Embryonic facial prominence (tissue), 1 donor: ENCODE measurements around the gene MRRF.

Experiments
- DNase-seq: peaks from one replicate; pipeline ENCODE4 v3.0.0-alpha.2; 2016; ENCODE audit errors: extremely low spot score

MRRF gene

GRCh38 chr9:122264360-122265148 is at the start of gene MRRF, which contains the start of gene RBM18:
Gene MRRF, plus strand, starts transcription at chr9:122264882. Its CDS starts 6,010 bp downstream, at chr9:122270892.
Gene RBM18, minus strand, starts transcription at chr9:122264840. Its CDS starts 3,348 bp downstream, at chr9:122261492.
- peak; percentile 74 for DNase-seq

GRCh38 chr9:122215663-122216062 is 49.0 kb upstream of the MRRF start:
- DNase-seq = no peak

GRCh38 chr9:122216138-122216797 is 48.4 kb upstream of the MRRF start:
- DNase-seq = no peak

- DNase-seq = no peak
Measured at GRCh38 chr9:122216798-122217418, 47.8 kb upstream of the MRRF start.

DNA sequence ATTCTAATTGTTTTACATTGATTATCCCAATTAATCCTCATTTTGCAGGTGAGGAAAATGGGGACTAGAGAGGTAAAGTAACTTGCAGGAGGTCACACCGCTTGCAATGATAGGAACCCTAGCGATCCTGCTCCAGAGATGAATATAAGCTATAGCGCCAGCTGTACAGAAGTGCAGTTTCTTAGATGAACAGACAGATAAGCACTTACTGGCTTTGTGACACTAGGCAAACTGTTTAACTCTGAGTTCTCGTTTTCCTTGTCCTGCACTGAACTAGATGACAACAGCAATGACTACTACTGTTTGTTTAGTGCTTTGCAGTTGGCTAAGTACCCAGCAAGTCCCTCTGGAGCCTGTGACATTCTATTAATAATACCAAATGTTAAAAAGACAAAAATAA is 47.0 kb upstream of the MRRF start:
- DNase-seq = no peak

DNA sequence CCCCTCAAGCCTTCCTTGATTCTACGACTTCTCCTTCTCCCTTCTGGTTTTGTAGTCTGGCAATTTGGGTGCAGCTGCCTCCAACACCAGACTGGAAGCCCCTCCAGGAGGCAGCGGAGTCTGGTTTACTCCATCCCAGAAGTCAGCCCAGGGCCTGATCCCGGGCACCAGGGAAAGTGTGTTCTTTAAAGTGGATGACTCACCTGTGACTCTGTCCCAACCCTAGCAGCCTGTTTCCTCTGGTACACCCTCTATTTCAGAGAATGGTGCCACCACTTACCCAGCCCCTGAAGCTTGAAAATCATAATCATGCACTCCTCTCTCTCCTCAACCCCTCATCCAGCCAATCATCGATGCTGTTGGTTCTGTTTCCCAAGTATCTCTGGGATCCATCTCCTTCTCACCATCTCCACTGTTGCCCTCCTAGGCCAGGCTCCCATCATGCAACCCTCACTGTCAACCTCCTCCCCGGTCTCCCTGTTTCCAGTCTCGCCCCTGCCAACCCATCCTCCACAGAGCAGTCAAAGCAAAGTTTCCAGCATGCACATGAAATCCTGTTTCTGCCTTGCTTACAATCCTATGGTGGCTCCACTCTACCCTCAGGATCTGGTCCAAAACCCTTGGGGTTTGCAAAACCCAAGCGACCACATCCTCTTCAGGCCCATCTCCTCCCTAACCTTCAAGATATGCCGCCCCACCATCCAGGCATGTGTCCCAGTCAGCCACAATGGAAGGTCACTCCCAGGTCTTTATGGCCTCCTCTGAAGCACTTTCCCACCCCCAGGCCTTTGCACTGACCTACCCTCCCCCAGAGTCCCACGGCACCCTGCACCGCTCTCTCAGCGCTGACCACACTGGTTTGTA is 46.4 kb upstream of the MRRF start:
- DNase-seq = no peak

- no peak for DNase-seq
Measured at GRCh38 chr9:122218935-122219855, 45.5 kb upstream of the MRRF start.

GRCh38 chr9:122219856-122220672 is 44.6 kb upstream of the MRRF start:
- DNase-seq = no peak

DNA sequence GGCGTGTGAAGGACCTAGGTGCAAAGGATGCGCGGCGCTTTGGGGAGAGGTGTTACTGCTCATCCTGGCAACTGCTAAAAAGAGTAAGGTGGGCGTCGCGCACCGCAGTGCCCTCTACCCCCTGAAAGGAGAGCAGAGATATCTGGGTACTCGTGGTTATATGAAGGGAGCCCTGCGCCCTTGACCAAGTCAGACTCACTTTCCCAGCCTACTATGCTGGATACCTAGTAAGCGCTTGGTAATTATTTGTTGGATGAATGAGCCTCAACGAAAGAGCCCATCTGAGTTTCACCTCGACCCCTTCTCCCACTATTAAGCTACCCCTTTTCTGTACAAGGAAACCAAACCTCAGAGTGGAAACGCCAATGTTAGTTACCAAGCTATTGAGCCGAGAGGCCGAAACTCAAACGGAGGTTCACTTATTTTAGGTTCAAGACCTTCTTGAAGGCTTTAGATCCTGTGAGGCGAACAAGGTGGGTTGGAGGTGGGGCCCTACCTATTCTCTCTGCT is 44.0 kb upstream of the MRRF start:
- no peak for DNase-seq

DNA sequence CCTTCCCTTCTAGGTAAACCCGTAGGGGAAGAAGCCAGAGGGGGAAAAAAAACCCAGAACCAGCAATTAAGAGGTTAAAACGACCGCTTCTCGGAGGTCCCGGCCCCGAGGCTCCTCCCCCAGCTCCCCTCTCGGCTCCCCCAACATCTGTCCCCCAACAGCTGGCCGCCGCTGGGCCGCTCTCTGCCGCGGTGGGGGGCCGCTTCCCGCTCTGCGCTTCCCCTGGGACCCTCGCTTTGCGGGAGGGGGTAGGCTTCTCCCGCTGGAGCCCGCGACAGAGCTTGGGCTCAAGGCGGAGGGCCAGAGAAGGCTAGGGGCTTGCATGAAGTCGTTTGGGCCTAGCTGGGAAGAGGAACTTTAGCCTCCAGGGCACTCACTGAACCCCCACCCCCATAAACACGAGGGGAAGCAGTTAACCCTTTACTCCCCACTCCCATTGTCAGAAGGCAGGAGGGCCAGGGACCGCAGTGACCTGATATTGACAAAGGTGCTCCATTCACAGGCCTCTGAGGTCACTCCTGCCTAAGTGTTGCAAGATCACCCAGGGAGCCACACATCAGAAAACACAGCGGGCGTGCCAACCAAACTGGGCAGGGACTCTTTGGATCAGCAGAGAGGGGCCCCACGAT is 43.4 kb upstream of the MRRF start:
- no peak for DNase-seq

GRCh38 chr9:122222791-122223190 is 41.9 kb upstream of the MRRF start:
- DNase-seq = no peak

- DNase-seq = no peak
Measured at GRCh38 chr9:122223435-122223834, 41.2 kb upstream of the MRRF start.

- DNase-seq = no peak
Measured at GRCh38 chr9:122225312-122226141, 39.2 kb upstream of the MRRF start.

GRCh38 chr9:122226142-122226757 is 38.4 kb upstream of the MRRF start:
- DNase-seq = no peak

GRCh38 chr9:122226758-122227574 is 37.7 kb upstream of the MRRF start:
- DNase-seq = no peak

DNA sequence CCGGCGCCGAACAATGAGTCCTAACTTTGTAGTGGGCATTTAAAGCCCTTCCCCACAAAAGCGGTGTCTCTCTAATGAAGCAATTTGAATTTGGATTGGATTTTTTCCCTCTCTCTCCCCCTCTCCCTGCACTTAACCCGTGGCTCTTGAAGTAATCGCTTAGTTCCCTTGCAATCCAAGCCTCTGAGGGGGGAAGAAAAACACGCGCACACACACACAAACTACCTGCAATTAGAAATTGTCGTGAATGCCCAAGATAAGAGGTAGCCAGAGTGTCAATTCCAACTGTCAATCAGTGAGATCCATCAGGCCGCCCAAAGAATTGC is 37.1 kb upstream of the MRRF start:
- no peak for DNase-seq

- DNase-seq = no peak
Measured at GRCh38 chr9:122228191-122228567, 36.5 kb upstream of the MRRF start.
